A172 (cell line): ENCODE data around the gene ARHGEF28. TPM values are rescaled to one million over a fixed set of nuclear protein-coding genes. Genes with fewer than 3 reads are reported as not detected.
A peak's percentile ranks its signal among the peaks of the same experiment; 100 is the strongest.

Experiments
- DNase-seq: peaks from one replicate; pipeline ENCODE4 v3.0.0-alpha.2; 2015; ENCODE audit warnings: low spot score
- total RNA-seq: library from RNA; depleted of rRNA; stranded (reverse); fragments of >200 nt; shearing (Covaris generic); gene quantifications from 2 replicates; pipeline ENCODE4 v1.2.3, GENCODE V29; 2014

ARHGEF28 gene
- total RNA-seq, 1 experiment from 2014 or later, result 15.9 TPM

DNA sequence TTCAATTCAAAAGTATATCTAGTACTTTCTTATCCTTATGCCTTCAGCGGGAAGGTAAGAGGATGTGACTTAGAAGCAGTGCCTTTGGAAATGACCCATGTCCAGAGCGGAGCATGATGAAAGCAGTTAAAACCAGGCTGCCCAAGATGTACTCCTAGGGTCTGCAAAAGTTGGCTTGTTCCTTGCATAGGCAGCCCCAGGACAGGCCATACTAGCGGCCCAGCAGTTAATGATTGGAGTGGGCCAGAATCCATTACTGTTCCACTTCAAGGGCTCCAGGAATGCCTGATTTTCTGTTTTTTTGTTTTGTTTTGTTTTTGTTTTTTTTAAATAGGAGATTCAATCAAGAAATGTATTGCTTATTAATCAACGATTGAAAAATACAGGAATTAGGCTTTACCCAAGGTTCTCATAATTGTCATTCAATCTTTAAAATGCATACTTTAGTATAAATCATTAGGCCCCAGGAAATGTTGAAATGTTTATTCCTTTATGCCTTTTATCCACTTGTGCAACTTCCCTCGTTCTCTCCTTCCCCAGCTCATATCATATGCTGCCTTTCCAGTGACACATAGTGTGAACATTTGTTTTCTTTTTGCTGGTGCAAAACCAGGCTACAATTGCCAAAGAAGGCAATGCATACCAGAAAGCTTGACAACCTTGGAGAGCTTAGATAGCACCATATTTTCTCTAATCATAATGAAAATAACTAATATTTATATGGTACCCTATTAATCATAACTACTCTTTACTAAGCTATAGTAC is 190.8 kb downstream of the ARHGEF28 start:
- DNase-seq, result no peak

DNA sequence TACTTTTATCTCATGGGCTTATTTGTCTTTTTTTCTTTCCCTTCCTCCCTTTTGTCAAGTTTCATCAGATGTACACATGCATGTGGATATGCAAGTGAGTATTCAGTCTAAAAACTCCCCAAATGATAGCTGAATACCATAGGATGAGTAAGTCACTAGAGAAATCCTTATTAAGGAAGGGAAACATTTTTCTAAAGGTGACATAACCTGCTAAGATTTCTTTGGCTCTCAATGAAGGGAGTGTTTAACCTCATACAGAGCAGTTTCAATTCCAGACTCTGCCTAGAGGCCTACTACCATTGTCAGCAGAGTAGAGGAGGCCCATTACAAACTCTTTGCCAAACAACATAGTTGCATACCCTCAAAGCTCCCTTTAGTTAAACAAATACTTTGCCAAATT is 192.4 kb downstream of the ARHGEF28 start:
- DNase-seq, result peak; percentile 16

DNA sequence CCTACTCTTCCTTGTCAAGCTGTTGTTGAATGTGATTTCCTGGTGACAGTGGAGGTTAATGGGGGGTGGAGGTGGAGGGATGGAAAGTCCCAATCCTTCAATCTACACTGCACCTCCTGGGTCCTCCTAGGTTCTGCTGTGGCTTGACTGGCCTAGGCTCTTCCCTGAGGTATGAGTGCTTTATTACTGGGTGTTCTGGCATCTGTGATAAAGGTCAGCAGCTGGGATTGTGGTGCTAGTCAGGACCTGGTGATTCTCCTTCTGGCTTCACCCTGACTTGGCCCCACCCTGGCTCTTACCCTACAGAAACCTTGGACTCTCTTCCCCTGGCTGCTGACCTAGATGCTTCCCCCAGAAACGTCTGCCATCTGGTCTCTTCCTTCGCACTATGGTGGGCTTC is 194.3 kb downstream of the ARHGEF28 start:
- no peak for DNase-seq

DNA sequence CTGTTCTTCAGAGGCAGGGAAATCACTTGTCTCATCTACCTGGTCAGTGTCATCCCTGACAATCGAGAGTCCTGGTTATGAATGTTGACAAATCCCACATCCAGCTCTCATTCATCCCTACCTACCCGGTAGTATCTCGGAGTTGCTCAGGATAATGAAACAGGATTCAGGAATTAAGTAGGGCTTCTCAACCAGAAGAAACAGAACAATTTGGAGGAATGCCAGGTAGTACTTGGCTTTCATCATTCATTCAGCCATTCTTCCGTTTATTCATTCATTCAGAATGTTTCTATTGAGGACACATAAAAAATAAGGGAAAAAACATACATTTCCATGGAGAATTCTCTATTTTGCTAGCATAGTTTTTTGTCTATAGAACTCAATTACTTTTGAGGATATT is 195.0 kb downstream of the ARHGEF28 start:
- no peak for DNase-seq

DNA sequence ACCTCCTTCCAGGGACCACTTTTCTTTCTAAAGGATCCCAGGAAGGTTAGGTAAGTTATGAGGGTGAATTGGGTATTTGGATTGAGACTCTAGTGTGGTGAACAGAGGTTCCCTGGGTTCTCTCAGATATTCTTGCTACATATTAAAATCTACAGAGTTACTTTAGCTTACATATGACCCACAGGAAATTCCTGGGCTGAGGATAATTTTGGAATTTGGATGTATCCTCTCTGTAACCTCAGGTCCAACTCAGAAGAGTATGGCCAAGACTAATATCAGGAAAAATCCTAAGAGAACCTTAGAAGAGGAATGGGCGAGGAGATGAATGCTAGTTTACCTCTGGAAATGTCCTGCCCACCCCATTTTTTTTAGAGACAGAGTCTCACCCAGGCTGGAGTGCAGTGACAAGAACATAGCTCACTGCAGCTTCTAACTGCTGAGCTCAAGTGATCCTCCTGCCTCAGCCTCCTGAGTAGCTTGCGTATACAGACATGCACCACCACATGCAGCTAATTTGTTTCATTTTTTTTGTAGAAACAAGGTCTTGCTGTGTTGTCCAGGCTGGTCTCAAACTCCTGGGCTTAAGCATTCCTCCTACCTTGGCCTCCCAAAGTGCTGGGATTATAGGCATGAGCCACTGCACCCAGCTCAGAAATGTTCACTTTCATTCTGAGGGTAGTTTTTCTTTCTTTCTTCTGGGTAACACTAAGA is 196.4 kb downstream of the ARHGEF28 start:
- no peak for DNase-seq

DNA sequence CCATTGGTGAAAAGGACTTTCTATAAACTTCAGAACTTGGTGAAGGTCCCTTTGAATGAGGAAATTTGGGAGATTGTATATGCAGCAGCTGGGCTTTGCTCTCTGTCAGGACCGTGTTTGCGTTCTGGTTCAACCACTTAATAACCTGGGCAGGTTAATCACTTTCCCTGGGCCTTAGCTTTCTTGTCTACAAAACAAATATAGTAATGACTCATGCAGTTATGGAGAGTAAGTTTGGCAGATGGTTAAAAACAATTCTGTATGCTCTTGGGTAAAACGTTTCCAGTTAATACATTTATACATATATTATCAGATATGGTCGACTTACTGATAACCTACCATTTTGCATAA is 197.0 kb downstream of the ARHGEF28 start:
- DNase-seq, result peak; percentile 14

DNA sequence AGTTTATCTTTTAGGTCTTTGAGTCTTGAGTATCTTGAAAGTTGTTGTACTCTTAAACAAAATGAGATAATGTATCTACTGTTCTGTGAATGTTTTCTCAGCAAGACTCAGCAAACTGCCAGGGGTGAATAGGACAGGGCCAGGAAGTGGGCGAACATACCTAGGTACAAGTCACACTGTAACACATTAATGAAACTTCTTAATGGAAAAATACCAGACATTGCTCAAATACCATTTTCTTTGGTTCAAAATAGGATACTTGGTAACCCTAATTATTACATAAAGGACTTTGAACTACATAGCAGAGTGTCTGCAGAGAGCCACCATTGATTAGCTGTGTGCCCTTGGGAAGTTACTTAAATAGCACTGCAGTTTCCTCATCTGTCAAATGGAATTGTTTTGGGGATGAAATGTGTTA is 197.5 kb downstream of the ARHGEF28 start:
- DNase-seq, result peak; percentile 9

DNA sequence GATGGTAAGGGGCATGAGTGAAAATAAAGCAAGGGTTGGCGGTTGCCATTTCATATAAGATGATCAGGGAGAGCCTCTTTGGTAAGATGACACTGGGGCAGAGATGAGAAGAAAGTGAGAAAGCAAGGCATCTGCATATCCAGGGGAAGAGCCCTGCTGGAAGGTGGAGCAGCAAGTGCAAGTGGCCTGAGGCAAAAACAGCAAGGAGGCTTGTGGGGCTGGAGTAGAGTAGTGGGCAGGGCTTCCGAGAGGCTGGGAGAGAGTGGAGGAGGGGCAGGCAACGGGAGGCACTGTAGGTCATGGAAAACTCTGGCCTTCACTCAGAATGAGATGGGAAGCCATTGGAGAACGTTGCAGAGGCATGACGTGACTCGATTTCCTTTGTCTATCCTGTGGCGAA is 199.2 kb downstream of the ARHGEF28 start:
- no peak for DNase-seq

DNA sequence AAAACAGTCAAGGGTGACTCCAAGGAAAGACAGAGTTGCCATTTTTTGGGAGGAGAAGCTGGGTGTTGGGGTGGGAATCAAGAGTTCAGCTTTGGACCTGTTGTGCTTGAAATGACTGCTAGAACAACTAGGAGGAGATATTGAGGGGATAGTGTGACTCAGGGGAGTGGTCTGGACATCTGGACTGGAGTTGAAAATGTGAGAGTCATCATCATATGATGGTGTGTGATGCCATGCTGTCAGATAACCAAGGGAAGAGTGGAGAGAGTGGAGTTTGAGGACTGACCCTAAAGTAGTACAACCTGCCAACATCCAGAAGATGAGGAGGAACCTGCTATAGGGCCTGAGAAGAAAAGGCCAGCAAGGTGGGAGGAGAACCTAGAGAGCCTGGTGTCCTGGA is 199.7 kb downstream of the ARHGEF28 start:
- no peak for DNase-seq

DNA sequence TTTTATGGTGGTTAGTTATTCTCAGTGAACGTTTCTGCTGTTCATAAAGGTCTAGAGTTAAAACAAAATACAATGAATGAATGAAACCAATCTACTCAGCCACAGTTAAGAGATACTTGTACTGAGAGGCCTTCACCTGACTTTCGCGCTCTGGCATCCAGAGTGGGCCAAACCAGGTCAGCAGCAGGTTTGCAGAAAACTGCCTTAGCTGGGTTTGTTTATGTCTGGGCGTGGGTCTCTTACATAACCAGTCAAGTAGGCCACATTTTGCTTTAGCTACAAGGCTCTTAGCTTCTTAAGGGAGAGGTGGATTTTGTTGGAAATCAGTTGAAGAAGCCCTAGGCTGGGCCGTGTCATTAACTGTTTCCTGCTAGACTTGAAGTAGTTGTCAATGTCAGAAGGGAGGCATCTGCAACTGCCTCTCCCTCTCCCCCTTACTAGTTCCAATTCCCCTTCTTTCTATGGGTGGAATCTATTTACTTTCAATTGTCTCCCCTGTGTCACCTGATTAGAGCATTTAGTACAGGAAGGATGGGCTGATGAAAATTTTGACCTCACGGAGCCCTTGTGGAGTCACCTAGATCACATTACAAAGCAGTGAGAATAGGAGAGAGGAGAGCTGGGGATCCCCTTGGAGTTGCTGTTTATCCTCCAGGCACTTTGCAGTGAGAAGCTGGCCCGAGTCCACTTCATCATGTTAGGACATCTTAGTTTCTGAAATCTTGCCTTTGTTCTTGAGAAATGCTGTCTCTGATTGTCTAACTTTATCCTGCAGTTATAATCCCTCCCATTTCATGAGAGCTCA is 200.5 kb downstream of the ARHGEF28 start:
- DNase-seq, result peak; percentile 8

DNA sequence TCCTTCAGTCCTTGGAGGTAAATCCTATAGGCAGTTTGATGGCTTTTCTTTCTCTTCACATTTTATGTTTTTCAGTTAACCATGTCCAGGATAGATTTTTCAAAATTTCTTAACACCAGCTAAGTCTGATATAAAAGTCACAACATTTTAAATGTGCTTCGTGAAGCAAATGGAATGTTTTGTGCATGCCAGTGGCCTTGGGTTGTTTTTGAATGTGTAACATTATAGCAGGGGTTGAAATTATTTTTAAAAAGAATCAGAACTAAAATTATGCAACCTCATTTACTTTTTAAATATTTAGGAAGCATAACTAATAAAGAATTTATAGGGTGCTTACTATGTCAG is 201.1 kb downstream of the ARHGEF28 start:
- no peak for DNase-seq

DNA sequence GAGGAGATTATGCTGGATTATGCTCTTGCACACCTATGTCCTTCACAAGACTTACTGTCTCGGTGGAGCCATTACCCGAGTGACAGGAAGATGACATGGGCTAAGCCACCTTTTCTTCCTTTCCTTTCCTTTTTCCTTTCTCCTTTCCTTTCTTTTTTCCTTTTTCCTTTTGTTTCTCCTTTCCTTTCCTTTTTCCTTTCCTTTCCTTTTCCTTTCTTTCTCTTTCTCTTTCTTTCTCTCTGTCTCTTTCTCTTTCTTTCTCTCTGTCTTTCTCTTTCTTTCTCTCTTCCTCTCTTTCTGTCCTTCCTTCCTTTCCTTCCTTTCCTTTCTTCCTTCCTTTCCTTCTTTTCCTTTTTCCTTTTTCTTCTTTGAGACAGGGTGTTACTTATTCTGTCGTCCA is 202.5 kb downstream of the ARHGEF28 start:
- no peak for DNase-seq

DNA sequence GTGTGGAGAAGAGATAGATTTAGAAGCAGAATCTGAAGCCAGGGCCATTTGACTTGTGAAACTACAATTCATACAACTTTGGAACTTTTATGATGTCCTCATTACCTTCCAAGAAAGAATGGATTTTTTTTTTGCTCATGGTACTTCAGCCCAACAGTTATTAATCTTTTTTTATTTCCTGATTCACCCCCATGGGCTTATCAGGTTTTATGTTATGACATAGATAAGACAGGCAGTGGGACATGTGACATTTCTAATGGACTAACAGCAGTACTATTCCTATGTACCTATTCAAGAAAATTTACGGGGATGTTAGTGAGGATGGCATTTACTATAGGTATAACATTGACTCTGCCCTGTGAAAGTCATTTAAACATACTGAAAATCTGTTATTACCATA is 204.7 kb downstream of the ARHGEF28 start:
- no peak for DNase-seq

DNA sequence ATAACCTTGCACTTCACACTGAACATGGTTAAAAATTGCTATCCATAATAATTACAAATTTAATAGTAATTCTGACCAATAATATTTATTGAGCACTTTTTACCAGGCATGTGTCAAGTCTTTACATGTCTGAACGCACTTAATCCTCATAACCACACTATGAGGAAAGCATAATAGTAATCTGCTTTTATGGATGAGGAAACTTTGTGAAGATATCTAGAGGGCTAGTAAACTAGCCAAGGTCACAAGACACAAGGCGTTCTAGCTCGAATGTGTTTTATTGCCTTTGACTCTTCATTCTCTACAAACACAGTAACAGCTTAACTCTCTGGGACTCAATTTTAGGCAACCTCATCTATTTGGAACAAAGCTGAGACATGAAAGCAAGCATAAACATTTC is 205.1 kb downstream of the ARHGEF28 start:
- DNase-seq, result no peak

DNA sequence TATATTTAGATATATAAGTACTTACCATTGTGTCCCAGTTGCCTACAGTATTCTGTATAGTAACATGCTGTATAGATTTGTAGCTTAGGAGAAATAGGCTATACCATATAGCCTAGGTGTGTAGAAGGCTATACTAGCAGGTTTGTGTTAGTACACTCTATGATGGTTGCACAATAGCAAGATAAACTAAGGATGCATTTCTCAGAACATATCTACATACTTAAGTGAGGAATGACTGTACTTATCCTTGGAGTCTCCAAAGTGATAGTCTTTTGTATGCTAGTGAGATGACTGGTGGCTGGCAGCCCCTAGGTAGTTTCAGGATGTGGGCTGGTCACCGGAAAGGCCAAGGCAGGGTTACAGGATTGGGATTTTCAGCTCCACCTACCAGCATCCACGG is 208.7 kb downstream of the ARHGEF28 start:
- DNase-seq, result no peak

DNA sequence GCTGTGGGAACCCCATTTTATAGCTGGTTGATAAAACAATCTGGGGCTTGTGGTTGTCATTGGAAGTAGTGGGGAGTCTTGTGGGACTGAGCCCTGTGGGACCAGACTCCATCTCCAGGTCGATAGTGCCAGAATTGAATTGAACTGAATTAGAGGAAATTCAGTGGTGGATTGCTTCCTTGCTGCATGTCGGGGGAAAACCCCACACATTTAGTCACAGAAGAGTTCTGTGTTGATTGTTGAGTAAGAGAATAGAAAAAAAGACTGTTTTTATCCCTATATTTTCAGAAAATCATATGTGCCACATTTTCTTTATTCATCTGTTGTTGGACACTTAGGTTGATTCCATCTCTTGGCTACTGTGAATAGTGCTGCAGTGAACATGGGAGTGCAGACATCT is 209.7 kb downstream of the ARHGEF28 start:
- no peak for DNase-seq

DNA sequence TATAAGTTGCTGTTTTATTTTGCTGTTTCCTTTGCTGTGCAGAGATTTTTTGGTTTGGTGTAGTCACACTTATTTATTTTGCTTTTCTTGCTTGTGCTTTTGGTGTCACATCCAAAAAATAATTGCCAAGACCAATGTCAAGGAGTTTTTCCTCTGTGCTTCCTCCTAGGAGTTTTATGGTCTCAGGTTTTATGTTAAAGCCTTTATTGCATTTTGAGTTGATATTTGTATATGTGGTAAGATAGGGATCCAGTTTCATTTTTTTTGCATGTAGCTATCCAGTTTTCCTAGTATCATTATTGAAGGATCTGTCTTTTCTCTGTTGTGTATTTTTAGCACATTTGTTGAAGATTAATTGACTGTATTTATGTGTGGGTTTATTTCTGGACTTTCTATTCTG is 210.6 kb downstream of the ARHGEF28 start:
- no peak for DNase-seq

DNA sequence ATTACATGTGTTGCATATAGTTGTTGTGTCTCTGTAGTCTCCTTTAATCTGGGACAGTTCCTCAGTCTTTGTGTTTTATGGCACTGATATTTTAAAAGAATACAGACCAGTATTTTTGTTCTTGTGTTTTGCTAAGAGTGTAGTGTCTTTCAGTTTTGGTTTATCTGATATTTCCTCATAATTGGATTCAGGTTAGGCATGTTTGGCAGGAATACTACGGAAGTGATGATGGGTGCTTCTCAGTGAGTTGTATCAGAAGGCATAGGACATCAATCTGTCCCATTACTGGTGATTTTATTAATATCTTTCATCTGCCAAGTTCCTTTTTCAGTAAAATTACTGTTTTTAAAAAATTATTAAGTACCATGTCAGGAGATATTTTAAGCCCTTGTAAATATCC is 212.9 kb downstream of the ARHGEF28 start:
- no peak for DNase-seq

DNA sequence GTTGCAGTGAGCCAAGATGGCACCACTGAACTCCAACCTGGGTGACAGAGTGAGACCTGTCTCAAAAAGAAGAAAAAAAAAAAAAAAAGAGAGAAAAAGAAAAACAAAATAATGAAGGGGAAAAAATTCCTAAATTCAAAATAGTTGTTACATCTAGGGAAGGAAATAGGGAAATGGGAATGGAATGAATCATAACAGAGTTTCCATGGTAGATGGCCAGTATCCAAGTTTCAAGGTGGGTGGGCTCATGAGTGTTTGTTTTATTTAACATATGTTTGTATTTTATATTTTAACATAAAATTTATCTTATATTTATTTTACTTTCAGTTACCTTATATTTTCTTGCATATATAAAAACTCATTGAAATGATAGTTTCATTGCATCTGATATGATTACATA is 215.6 kb downstream of the ARHGEF28 start:
- DNase-seq, result no peak

DNA sequence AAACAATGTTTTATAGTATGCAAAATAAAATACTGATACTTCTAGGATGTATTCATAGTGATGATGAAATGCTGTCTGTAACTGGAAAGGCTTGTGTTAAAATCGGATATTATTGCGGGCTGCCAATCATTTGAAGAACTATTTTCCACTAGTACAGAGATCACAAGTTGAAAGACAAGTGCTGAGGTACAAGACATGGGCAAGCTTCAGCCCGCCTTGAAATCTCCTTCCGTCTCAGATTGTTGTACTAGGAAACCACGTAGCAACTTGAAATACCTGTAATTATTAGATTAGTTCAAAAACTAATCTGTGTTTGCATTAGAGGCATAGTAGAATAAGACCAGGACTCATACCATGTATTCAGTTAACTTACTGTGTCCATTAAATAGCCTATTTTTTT is 218.2 kb downstream of the ARHGEF28 start:
- DNase-seq, result no peak

DNA sequence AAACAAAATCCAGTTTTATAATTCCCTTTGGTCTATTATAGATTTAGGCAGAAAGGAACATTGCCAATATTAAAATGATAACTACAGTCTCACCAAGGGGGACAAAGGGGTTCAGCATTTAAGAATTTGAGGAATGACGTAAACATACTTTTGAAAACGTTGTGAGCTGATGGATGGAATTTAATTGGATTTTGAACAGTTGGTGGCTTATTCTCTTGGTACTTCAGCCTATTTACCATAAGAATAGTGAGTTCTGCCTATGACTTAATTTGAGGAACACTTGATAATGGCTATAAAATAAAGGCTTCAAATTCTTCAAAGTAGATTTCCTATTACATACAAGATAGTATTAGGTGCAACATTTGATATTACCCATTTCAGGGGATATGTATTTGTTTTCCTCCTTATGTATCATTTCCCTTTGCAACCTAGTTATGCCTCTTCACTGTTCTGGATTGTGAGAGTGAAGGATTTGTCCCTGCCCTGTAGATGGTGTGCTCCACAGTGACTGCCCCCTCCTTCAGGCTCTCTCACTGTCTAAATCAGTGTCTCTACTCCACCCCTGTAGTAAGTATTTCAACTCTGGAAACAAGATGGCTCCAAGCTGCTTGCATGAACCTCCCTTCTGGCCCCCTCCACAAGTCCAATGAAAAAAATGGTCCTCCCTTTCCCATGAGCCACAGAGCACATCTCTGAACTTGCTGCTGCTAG is 225.6 kb downstream of the ARHGEF28 start:
- no peak for DNase-seq

DNA sequence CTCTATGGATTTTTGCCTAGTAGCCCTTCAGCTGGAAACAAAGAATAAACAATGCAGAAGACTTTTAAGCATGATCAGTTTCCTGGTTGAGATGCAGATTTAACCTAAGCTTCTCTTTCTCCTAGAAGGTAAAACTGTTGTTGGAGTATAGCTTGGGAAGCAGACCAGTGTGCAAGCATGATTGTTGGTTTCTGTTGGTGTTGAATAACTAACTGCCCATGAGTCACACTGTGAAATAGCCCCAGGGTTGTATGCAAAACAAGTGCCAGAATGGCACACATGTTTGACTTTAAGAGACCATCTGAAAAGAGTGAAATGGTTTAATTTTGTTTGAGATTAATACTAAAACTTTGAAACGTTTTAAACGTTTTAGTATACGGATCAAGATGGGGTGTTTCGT is 227.1 kb downstream of the ARHGEF28 start:
- no peak for DNase-seq
